Tibial nerve (tissue), 4 donors: ENCODE data around the gene ODAD3. TPM values are rescaled to one million over a fixed set of nuclear protein-coding genes. Genes with fewer than 3 reads are reported as not detected.

Experiments
- DNase-seq, 2 donors: peaks; one replicate each; pipeline ENCODE4 v3.0.0-alpha.2; 2019; ENCODE audit warnings: low spot score in 2 of 2
- H3K27ac ChIP-seq, 4 donors: fragments of 200-600 bp; sonication (generic) in 3 of 4; one replicate each; pipeline ENCODE4 v1.5.1; 2017 to 2019; ENCODE audit warnings: mild to moderate bottlenecking in 1 of 4
- H3K27me3 ChIP-seq, 2 donors: fragments of 200-600 bp; sonication (generic) in 1 of 2; one replicate each; pipeline versions ENCODE4 v1.5.1 to v1.6.0; 2017 to 2019
- H3K36me3 ChIP-seq, 3 donors: fragments of 200-600 bp; sonication (generic); one replicate each; pipeline ENCODE4 v1.5.1; 2018 to 2019
- H3K4me1 ChIP-seq, 4 donors: fragments of 200-600 bp; sonication (generic) in 3 of 4; one replicate each; pipeline ENCODE4 v1.5.1; 2017 to 2019
- H3K4me3 ChIP-seq, 4 donors: fragments of 200-600 bp; sonication (generic) in 3 of 4; one replicate each; pipeline ENCODE4 v1.5.1; 2017 to 2019; ENCODE audit warnings: mild to moderate bottlenecking in 1 of 4, moderate library complexity in 1 of 4
- H3K9me3 ChIP-seq, 4 donors: fragments of 200-600 bp; sonication (generic) in 3 of 4; one replicate each; pipeline ENCODE4 v1.5.1; 2017 to 2019
- CTCF ChIP-seq, 5 experiments: fragments of 200-600 bp in 3 of 5; fragments of 450-650 bp in 2 of 5; sonication (generic) in 3 of 5; IDR thresholded peaks; one replicate each; pipeline ENCODE4 v1.5.1; 2016 to 2019; ENCODE audit warnings: antibody characterized with exemption in 5 of 5, mild to moderate bottlenecking in 3 of 5, moderate library complexity in 2 of 5
- EP300 ChIP-seq, 2 donors: sonication (generic); formaldehyde crosslinking; IDR thresholded peaks; one replicate each; pipeline ENCODE4 v1.6.1; 2017; ENCODE audit warnings: antibody characterized with exemption in 2 of 2, mild to moderate bottlenecking in 1 of 2
- POLR2A ChIP-seq, 2 donors: fragments of 450-650 bp; IDR thresholded peaks; one replicate each; pipeline ENCODE4 v1.6.1; 2017; ENCODE audit warnings: antibody characterized with exemption in 2 of 2, mild to moderate bottlenecking in 2 of 2, moderate library complexity in 2 of 2
- WGBS, 2 donors: methylation state at CpG; one replicate each; pipeline ENCODE4 v1.1.5; 2018; 5-methylcytosine and 5-hydroxymethylcytosine counted together
- total RNA-seq, 4 donors: library from RNA; depleted of rRNA; stranded (reverse); fragments of >200 nt; gene quantifications; one replicate each; pipeline ENCODE4 v1.1.0, GENCODE V29; 2016

Gene ODAD3
- 1 to 10 TPM in 1 of 4 donors, under 1 TPM in 1, not detected in 2; 0.42 to 1.3 TPM for total RNA-seq

- Histone ChIP-seq H3K27ac (peak within 1 kb of the TSS; percentile 65 to 85 (median 77)), H3K27me3 (no peaks in the 10 kb centered on the region), H3K9me3 (no peaks in the 10 kb centered on the region), H3K4me3 (peak within 1 kb of the TSS; percentile 60 to 84 (median 74)), H3K4me1 (peaks cover 0 to 23% (median 10%) of the 10 kb centered on the region in 4 donors), H3K36me3 (peaks cover 0 to 40% (median 2%) of the 10 kb centered on the region in 3 donors)
- 0% methylated on average over 47 to 49 of the region's 53 CpGs for WGBS, 2 donors
- TF ChIP-seq EP300 (IDR thresholded peaks at IDR 0.05) = peak; percentile 96 to 100
- peak; percentile 88 to 99 (median 95) for TF ChIP-seq CTCF (IDR thresholded peaks at IDR 0.05)
- no peak for TF ChIP-seq POLR2A (IDR thresholded peaks at IDR 0.05)
- peak; percentile 97 to 99 for DNase-seq
Measured at GRCh38 chr19:11435057-11435832, at the start of gene ODAD3, which contains the start of gene PRKCSH. ODAD3 (minus strand) TSS chr19:11435121; CDS start chr19:11435016, 105 bp downstream. PRKCSH (plus strand) TSS chr19:11435635; CDS start chr19:11436118, 483 bp downstream.

GRCh38 chr19:11483366-11484111 lies 48.6 kb upstream of the ODAD3 start:
- peaks cover 0 to 5% (median 0%) of the 10 kb centered on the region in 4 donors for H3K9me3 ChIP-seq
- no peak overlapping the region for H3K27ac ChIP-seq
- TF ChIP-seq CTCF (IDR thresholded peaks at IDR 0.05) = no peak
- no peak for TF ChIP-seq EP300 (IDR thresholded peaks at IDR 0.05)
- no peak for TF ChIP-seq POLR2A (IDR thresholded peaks at IDR 0.05)
- 81 to 90% methylated on average over 21 to 22 of the region's 57 CpGs for WGBS, 2 donors
- peaks cover 0 to 55% (median 6%) of the 10 kb centered on the region in 3 donors for H3K36me3 ChIP-seq
- DNase-seq = no peak
- H3K4me3 ChIP-seq = no peak overlapping the region
- peaks cover 0 to 65% of the 10 kb centered on the region in 2 donors for H3K27me3 ChIP-seq
- peaks cover 0 to 47% (median 22%) of the 10 kb centered on the region in 4 donors for H3K4me1 ChIP-seq

GRCh38 chr19:11482384-11483050 lies 47.6 kb upstream of the ODAD3 start:
- 5 to 6% methylated on average over 17 to 32 of the region's 58 CpGs for WGBS, 2 donors
- Histone ChIP-seq H3K27me3 (peaks cover 0 to 65% of the 10 kb centered on the region in 2 donors), H3K9me3 (peaks cover 0 to 5% (median 0%) of the 10 kb centered on the region in 4 donors), H3K27ac (no peak overlapping the region), H3K36me3 (peaks cover 0 to 45% (median 6%) of the 10 kb centered on the region in 3 donors), H3K4me3 (peak overlapping the region; percentile 15 to 46 (median 29)), H3K4me1 (peaks cover 0 to 47% (median 22%) of the 10 kb centered on the region in 4 donors)
- TF ChIP-seq EP300 (IDR thresholded peaks at IDR 0.05) (peak in 1 of 2 donors; percentile 51), CTCF (IDR thresholded peaks at IDR 0.05) (peak; percentile 88 to 98 (median 90)), POLR2A (IDR thresholded peaks at IDR 0.05) (no peak)
- peak; percentile 55 to 71 for DNase-seq

GRCh38 chr19:11481534-11482383 lies 46.8 kb upstream of the ODAD3 start:
- no peak for TF ChIP-seq EP300 (IDR thresholded peaks at IDR 0.05)
- no peak for TF ChIP-seq POLR2A (IDR thresholded peaks at IDR 0.05)
- TF ChIP-seq CTCF (IDR thresholded peaks at IDR 0.05) = no peak
- DNase-seq = peak in 1 of 2 donors; percentile 34
- H3K9me3 ChIP-seq = peaks cover 0 to 5% (median 0%) of the 10 kb centered on the region in 4 donors
- H3K4me3 ChIP-seq = peak overlapping the region in 3 of 4 donors; percentile 15 to 46 (median 33)
- peaks cover 0 to 37% (median 6%) of the 10 kb centered on the region in 3 donors for H3K36me3 ChIP-seq
- WGBS, 2 donors = 8 to 9% methylated on average over 7 to 35 of the region's 50 CpGs
- peaks cover 0 to 65% of the 10 kb centered on the region in 2 donors for H3K27me3 ChIP-seq
- H3K4me1 ChIP-seq = peaks cover 0 to 47% (median 22%) of the 10 kb centered on the region in 4 donors
- no peak overlapping the region for H3K27ac ChIP-seq
